Endothelial cell of umbilical vein (primary cell): Measurements from ENCODE around the gene INSM2.

Source experiments
- EZH2 ChIP-seq: IDR thresholded peaks from 2 replicates; pipeline ENCODE4 v1.6.1; 2012; ENCODE audit warnings: borderline replicate concordance, low read depth, mild to moderate bottlenecking, moderate library complexity, low read length, inconsistent platforms; ENCODE audit not compliant: severe bottlenecking
- FOS ChIP-seq: IDR thresholded peaks from 2 replicates; pipeline ENCODE4 v1.6.1; 2011; ENCODE audit warnings: mild to moderate bottlenecking, low read length, moderate library complexity, borderline replicate concordance; ENCODE audit not compliant: insufficient read depth
- GATA2 ChIP-seq: IDR thresholded peaks from 2 replicates; pipeline ENCODE4 v1.7.0; 2011; ENCODE audit warnings: low read depth, mild to moderate bottlenecking, moderate library complexity, mixed read lengths, low read length; ENCODE audit not compliant: insufficient read length, insufficient read depth
- JUN ChIP-seq: IDR thresholded peaks from 2 replicates; pipeline ENCODE4 v1.6.1; 2011; ENCODE audit warnings: borderline replicate concordance, low read depth; ENCODE audit not compliant: insufficient read length, insufficient read depth
- POLR2A ChIP-seq: IDR thresholded peaks from 2 replicates; pipeline ENCODE4 v1.6.1; 2012; ENCODE audit warnings: low read depth, mild to moderate bottlenecking, control low read depth, low read length
- POLR2AphosphoS5 ChIP-seq: IDR thresholded peaks from 2 replicates; pipeline ENCODE4 v1.6.1; 2012; ENCODE audit warnings: low read depth, mild to moderate bottlenecking, control low read depth, low read length, moderate library complexity; ENCODE audit not compliant: insufficient read depth
- TF ChIP-seq, protein P1 (sequence below), 2 donors: IDR thresholded peaks; 1 replicate in 1 of 2; 2 replicates in 1 of 2; pipeline ENCODE4 v1.5.1; 2011; ENCODE audit warnings: low read length in 2 of 2, mild to moderate bottlenecking in 2 of 2, moderate library complexity in 2 of 2, control low read depth in 1 of 2, inconsistent platforms in 1 of 2, low read depth in 1 of 2; ENCODE audit not compliant: insufficient read depth in 1 of 2; ENCODE audit errors: extremely low read depth in 1 of 2
- TF ChIP-seq, protein P2 (sequence below): IDR thresholded peaks from 2 replicates; pipeline ENCODE4 v1.6.1; 2011; ENCODE audit not compliant: insufficient read depth, insufficient read length

DNA sequence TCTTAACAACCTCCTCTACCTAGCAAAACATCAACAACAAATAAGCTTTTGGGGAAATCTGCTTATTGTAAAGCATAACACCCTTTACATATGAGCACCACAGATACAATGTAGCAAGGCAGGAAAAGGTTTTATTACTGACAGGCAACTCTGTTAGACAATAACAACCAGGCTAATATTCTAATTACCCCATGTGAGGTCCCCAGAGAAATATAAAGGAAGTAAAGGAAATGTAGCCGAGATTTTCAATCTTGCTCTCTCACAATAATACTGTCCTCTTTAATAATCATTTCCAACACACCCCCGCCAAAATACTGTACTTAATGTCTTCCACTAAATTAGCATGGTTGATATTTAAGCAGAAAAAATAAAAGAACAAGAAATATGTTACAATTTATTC is 14.0 kb upstream of the INSM2 start:
- TF ChIP-seq POLR2AphosphoS5, result no peak
- no peak for TF ChIP-seq JUN
- TF ChIP-seq, protein P1, sequence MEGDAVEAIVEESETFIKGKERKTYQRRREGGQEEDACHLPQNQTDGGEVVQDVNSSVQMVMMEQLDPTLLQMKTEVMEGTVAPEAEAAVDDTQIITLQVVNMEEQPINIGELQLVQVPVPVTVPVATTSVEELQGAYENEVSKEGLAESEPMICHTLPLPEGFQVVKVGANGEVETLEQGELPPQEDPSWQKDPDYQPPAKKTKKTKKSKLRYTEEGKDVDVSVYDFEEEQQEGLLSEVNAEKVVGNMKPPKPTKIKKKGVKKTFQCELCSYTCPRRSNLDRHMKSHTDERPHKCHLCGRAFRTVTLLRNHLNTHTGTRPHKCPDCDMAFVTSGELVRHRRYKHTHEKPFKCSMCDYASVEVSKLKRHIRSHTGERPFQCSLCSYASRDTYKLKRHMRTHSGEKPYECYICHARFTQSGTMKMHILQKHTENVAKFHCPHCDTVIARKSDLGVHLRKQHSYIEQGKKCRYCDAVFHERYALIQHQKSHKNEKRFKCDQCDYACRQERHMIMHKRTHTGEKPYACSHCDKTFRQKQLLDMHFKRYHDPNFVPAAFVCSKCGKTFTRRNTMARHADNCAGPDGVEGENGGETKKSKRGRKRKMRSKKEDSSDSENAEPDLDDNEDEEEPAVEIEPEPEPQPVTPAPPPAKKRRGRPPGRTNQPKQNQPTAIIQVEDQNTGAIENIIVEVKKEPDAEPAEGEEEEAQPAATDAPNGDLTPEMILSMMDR (IDR thresholded peaks at IDR 0.05; ENCODE audit: extremely low read depth in 1 of 2, insufficient read depth in 1 of 2, low read depth in 1 of 2, low read length in 2 of 2), result no peak
- TF ChIP-seq POLR2A, result no peak
- no peak for TF ChIP-seq GATA2
- no peak for TF ChIP-seq EZH2
- no peak for TF ChIP-seq FOS
- TF ChIP-seq, protein P2, sequence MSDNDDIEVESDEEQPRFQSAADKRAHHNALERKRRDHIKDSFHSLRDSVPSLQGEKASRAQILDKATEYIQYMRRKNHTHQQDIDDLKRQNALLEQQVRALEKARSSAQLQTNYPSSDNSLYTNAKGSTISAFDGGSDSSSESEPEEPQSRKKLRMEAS, result no peak
